Measurements from ENCODE around the gene GREB1.

Gene GREB1

DNA sequence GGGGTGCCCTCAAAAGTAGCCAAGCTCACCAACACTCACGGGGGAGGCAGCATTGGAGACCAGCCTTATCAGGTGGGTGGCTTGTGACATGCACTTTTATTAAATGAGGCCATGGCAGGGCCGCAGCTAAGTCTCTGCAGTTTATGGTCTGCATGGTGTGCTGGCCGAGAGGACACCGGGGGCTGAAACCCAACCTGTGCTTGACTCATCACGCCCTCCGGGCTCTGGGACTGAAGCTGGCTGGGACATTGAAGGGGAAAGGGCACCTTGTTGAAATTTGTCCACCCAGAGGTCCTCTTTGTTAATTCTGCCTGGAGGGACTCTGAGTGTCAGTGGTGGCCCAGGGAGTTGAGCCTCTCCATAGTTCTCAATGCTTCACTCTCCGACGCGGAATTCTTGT, 153.9 kb downstream of the GREB1 start:
- no peak for DNase-seq

DNA sequence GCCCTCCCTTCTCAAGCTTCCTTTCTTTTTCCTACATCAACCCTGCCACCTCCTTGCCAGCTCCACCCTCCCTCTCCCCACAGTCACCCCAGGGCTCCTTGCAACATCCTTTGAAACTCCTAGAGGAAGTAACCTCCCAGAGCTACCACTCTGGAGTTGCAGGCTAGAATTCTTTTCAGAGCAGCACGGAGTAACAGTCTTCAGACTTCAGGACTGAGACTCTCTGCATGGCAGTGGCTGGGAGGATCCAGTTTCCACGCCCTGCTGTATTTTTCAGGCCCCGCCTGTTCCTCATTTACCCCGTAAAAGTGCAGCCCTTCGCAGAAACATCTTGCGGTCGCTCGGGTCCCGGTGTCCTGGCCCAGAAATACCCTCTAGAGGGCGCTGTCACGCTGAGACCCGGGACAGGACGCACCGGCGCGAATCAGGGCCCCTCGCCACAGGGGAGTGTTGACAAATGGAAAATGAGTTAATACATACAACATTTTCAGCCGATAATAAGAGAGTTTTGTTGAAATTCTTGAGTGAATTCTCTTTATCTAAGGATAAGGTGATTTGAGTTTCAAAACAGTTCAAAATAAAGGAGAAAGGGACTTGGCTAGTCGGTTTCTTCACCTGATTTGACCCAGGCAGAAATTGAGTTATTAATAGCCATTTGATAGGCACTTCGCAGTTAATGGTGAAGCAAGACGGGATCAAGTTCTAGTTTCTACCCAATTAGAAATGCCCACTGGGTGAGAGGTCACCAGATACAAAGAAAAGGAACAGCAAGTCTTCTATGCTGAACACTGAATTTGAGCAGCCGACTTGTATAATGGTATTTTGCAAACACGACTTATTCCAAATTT, 154.6 kb downstream of the GREB1 start:
- no peak for DNase-seq

DNA sequence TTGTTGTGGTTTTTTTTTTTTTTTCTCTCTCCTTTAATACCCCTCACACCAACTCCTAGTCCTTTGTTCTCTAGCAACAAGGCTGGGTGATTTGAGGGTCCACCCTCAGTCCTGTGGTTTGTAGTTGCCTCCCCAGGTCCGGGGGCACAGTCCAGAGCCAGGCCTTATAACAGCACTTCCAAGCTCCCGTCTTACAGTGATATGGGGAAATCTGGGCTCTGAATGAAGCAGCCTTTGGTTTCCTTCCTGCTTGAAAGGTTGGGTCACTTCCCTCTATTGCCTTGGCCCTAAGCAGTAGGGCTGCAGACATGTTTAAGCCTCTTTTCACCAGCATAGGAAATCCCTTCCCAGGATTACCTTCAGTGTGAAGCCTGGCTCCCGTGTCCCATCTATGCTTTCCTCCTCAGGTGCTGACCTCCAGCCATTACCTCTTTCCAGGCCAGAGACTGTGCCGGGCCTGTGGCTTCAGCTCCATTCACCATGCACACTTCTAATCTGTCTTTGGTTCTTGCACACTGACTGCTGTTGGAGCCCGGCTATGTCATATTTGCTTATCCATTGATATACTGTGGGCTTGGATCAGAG, 157.3 kb downstream of the GREB1 start:
- DNase-seq = no peak

All from NCI-H1105 (cell line).